ENCODE results near the gene NBPF3. TPM values are rescaled to one million over a fixed set of nuclear protein-coding genes. Genes with fewer than 3 reads are reported as not detected.
"Not testable (repeated sequence)": the region's sequence is repeated elsewhere in the genome, so short reads cannot be mapped to it uniquely, and the experiment has no call there.

The NBPF3 gene
- total RNA-seq, 1 donor from 2014 or later: 19.4 TPM

- H3K27me3 Mint-ChIP-seq: no peaks in the 10 kb centered on the region
- H3K36me3 Mint-ChIP-seq (ENCODE audit: insufficient read depth): no peaks in the 10 kb centered on the region
- no peak overlapping the region for H3K4me3 Mint-ChIP-seq (ENCODE audit: low read depth)
- H3K4me1 Mint-ChIP-seq (ENCODE audit: low read depth): no peaks in the 10 kb centered on the region
- DNase-seq (ENCODE audit: low spot score, unreplicated experiment): no peak
- no peaks in the 10 kb centered on the region for H3K9me3 Mint-ChIP-seq (ENCODE audit: low read depth)
- peak overlapping the region; percentile 52 for H3K27ac Mint-ChIP-seq
- TF ChIP-seq, protein P1, sequence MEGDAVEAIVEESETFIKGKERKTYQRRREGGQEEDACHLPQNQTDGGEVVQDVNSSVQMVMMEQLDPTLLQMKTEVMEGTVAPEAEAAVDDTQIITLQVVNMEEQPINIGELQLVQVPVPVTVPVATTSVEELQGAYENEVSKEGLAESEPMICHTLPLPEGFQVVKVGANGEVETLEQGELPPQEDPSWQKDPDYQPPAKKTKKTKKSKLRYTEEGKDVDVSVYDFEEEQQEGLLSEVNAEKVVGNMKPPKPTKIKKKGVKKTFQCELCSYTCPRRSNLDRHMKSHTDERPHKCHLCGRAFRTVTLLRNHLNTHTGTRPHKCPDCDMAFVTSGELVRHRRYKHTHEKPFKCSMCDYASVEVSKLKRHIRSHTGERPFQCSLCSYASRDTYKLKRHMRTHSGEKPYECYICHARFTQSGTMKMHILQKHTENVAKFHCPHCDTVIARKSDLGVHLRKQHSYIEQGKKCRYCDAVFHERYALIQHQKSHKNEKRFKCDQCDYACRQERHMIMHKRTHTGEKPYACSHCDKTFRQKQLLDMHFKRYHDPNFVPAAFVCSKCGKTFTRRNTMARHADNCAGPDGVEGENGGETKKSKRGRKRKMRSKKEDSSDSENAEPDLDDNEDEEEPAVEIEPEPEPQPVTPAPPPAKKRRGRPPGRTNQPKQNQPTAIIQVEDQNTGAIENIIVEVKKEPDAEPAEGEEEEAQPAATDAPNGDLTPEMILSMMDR (IDR thresholded peaks at IDR 0.05; ENCODE audit: unreplicated experiment): no peak
Observed at GRCh38 chr1:21518774-21519455, 79.0 kb downstream of the NBPF3 start.

- not testable (repeated sequence) for H3K9me3 Mint-ChIP-seq (ENCODE audit: low read depth); DNase-seq (ENCODE audit: low spot score, unreplicated experiment); H3K27me3 Mint-ChIP-seq; H3K4me1 Mint-ChIP-seq (ENCODE audit: low read depth); H3K27ac Mint-ChIP-seq; H3K4me3 Mint-ChIP-seq (ENCODE audit: low read depth); H3K36me3 Mint-ChIP-seq (ENCODE audit: insufficient read depth)
Observed at GRCh38 chr1:21519486-21520070, 79.6 kb downstream of the NBPF3 start.

DNA sequence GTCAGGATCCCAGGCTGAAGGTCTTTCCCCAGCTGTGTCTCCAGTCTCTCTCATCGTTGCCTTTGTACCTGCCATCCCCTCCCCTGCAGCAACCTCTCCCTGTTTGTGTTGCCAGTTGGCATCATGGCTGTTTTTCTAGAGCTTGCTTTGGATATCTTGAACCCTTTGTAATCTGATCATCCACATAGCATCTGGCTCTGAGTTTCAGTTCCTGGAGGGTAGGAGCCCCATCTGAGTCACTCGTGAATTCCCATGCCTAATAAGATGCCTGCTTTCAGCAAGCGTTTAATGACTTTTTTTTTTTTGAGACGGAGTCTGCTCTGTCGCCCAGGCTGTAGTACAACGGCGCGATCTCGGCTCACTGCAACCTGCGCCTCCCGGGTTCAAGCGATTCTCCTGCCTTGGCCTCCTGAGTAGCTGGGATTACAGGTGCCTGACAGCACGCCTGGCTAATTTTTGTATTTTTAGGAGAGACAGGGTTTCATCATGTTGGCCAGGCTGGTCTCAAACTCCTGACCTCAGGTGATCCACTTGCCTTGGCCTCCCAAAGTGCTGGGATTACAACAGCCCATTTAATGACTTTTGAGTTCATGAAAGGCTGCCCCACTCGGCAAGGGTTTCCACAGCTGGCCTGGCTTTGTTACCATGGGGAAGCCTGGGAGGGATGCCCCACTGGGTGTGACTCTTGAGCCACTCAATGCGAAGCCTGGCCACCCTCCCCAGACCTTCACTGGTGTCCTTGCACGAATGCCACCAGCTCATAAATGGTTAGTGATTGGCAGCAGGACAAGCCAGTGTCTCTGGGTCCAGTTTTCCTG is 81.2 kb downstream of the NBPF3 start:
- Mint-ChIP-seq H3K9me3 (ENCODE audit: low read depth) (no peaks in the 10 kb centered on the region), H3K27me3 (no peaks in the 10 kb centered on the region), H3K27ac (no peak overlapping the region), H3K36me3 (ENCODE audit: insufficient read depth) (no peaks in the 10 kb centered on the region), H3K4me3 (ENCODE audit: low read depth) (no peak overlapping the region), H3K4me1 (ENCODE audit: low read depth) (peaks cover 2% of the 10 kb centered on the region)
- TF ChIP-seq, protein P1 (IDR thresholded peaks at IDR 0.05; ENCODE audit: unreplicated experiment): no peak
- DNase-seq (ENCODE audit: low spot score, unreplicated experiment): no peak

GRCh38 chr1:21521717-21522060 is 81.8 kb downstream of the NBPF3 start:
- peaks cover 2% of the 10 kb centered on the region for H3K4me1 Mint-ChIP-seq (ENCODE audit: low read depth)
- no peaks in the 10 kb centered on the region for H3K9me3 Mint-ChIP-seq (ENCODE audit: low read depth)
- H3K36me3 Mint-ChIP-seq (ENCODE audit: insufficient read depth): no peaks in the 10 kb centered on the region
- H3K27ac Mint-ChIP-seq: no peak overlapping the region
- DNase-seq (ENCODE audit: low spot score, unreplicated experiment): no peak
- H3K27me3 Mint-ChIP-seq: no peaks in the 10 kb centered on the region
- TF ChIP-seq, protein P1 (IDR thresholded peaks at IDR 0.05; ENCODE audit: unreplicated experiment): no peak
- H3K4me3 Mint-ChIP-seq (ENCODE audit: low read depth): no peak overlapping the region

DNA sequence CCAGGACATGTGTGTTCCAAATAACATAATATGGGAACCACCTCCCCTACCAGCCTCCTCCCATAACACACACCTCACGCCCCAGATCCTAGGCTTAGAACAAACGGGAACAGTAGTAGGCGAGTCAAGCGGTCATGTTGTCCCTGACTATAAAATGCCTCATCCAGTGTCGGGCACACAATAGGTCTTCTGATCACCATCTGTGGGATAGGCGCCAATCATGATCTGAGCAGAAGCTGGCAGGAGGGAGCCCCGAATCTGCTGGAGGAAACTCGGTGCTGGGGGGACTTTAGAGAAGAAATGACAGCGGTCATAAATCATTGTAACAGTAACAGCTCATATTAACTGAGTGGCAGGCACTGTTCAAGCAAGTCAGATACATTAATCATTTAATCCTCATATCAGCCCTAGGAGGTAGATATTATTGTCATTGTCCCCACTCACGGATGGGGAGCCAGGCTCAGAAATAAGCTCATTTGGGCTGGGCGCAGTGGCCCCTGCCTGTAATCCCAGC is 82.6 kb downstream of the NBPF3 start:
- Mint-ChIP-seq H3K36me3 (ENCODE audit: insufficient read depth) (no peaks in the 10 kb centered on the region), H3K4me1 (ENCODE audit: low read depth) (peaks cover 2% of the 10 kb centered on the region), H3K27me3 (no peaks in the 10 kb centered on the region), H3K4me3 (ENCODE audit: low read depth) (no peak overlapping the region), H3K27ac (no peak overlapping the region), H3K9me3 (ENCODE audit: low read depth) (no peaks in the 10 kb centered on the region)
- TF ChIP-seq, protein P1 (IDR thresholded peaks at IDR 0.05; ENCODE audit: unreplicated experiment): no peak
- DNase-seq (ENCODE audit: low spot score, unreplicated experiment): no peak
